A673 (cell line): ENCODE data around the gene GPR179.
"Not testable (repeated sequence)": the region's sequence is repeated elsewhere in the genome, so short reads cannot be mapped to it uniquely, and the experiment has no call there.

Experiments used
- EZH2 ChIP-seq: fragments of 200-600 bp; sonication (generic); IDR thresholded peaks from 2 replicates; pipeline ENCODE4 v1.6.1; 2017; ENCODE audit warnings: borderline replicate concordance, low read depth, mild to moderate bottlenecking, mixed read lengths, antibody characterized with exemption, low read length; ENCODE audit not compliant: poor library complexity, severe bottlenecking
- TF ChIP-seq, protein P1 (sequence below): fragments of 300-800, 200-600 bp; sonication (generic); conservative IDR thresholded peaks from 2 replicates; pipeline ENCODE4 v1.5.1; 2017; ENCODE audit warnings: low read depth, mild to moderate bottlenecking, antibody characterized with exemption, low read length, moderate library complexity, mixed read lengths

DNA sequence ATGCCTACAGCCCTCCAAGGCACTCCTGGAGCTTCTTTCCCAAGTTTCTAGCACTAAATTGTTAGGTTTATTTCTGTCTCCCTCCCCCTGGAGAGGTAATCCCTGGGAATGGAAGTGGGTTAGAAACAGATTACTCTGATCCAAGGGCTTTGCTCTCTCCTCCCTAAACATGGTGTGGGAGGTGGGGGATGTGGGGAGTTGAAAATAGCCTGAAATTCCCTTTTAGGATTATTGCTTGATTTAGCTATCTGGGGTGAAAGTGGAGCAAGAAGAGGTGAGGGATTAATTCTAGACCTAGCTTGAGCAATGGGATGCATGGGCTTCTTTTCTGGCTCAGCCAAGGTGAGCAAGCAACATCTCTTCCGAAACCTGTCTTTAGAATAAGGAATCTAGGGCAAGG lies 54.0 kb downstream of the GPR179 start:
- TF ChIP-seq, protein P1, sequence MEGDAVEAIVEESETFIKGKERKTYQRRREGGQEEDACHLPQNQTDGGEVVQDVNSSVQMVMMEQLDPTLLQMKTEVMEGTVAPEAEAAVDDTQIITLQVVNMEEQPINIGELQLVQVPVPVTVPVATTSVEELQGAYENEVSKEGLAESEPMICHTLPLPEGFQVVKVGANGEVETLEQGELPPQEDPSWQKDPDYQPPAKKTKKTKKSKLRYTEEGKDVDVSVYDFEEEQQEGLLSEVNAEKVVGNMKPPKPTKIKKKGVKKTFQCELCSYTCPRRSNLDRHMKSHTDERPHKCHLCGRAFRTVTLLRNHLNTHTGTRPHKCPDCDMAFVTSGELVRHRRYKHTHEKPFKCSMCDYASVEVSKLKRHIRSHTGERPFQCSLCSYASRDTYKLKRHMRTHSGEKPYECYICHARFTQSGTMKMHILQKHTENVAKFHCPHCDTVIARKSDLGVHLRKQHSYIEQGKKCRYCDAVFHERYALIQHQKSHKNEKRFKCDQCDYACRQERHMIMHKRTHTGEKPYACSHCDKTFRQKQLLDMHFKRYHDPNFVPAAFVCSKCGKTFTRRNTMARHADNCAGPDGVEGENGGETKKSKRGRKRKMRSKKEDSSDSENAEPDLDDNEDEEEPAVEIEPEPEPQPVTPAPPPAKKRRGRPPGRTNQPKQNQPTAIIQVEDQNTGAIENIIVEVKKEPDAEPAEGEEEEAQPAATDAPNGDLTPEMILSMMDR, result not testable (repeated sequence)
- not testable (repeated sequence) for TF ChIP-seq EZH2
